ENCODE measurements around the gene THAP4.
A peak's percentile ranks its signal among the peaks of the same experiment; 100 is the strongest.

THAP4 gene, protein sequence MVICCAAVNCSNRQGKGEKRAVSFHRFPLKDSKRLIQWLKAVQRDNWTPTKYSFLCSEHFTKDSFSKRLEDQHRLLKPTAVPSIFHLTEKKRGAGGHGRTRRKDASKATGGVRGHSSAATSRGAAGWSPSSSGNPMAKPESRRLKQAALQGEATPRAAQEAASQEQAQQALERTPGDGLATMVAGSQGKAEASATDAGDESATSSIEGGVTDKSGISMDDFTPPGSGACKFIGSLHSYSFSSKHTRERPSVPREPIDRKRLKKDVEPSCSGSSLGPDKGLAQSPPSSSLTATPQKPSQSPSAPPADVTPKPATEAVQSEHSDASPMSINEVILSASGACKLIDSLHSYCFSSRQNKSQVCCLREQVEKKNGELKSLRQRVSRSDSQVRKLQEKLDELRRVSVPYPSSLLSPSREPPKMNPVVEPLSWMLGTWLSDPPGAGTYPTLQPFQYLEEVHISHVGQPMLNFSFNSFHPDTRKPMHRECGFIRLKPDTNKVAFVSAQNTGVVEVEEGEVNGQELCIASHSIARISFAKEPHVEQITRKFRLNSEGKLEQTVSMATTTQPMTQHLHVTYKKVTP

GRCh38 chr2:241637018-241637794 is at the start of gene THAP4, which contains the start of gene ATG4B:
Gene THAP4, minus strand, starts transcription at chr2:241637158. Its CDS starts 141 bp downstream, at chr2:241637017.
Gene ATG4B, plus strand, starts transcription at chr2:241637693. Its CDS starts 22 bp downstream, at chr2:241637715.
- peak; percentile 36 to 49 for DNase-seq (ENCODE audit: low read depth in 2 of 2, low spot score in 1 of 2)

DNA sequence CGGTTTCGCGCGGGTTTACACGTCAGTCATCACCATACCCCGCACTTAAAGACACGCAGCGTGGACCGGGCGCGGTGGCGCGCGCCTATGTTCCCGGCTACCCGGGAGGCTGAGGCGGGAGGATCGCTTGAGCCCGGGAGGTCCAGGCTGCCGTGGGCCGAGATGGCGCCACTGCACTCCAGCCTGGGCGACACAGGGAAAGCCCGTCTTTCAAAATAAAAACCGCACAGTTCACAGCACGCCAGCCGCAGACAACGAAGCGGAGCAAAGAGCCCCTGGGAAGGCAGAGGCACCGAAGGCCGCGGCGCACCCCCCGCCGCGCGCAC is 49.3 kb upstream of the THAP4 start:
- DNase-seq (ENCODE audit: low read depth in 2 of 2, low spot score in 1 of 2), result no peak

DNA sequence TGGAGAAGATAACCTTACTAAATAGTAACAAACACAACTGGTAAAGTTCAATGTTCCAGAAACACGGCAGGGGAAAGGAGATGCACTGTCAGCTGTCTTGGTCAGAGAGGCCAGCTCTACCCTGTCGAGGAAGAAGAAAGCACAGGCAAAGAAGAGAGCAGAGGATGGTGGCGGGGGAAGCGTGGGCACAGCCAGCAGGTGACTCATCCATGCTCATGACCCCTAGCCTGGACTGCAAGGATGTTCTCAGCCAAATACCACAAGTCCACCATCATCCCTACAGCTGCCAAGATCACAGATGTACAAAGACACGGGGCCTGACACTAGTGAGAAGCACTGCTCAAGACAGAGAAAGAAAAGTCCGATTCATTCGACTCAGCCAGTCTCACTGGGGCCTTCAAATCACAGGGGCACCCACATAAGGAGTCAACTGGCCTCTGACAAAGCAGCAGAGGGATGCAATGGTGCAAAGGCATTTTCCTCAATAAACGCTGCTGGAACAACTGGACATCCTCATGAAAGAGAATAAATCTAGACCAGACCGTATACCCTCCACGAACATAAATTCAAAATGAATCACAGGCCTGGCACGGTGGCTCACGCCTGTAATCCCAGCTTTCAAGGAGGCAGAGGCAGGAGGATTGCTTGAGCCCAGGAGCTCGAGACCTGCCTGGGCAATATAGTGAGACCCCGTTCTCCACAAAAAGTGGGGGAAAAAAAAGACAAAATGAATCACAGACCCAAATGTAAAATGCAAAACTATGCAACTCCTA is 44.1 kb upstream of the THAP4 start:
- no peak for DNase-seq (ENCODE audit: low read depth in 2 of 2, low spot score in 1 of 2)

GRCh38 chr2:241680044-241680443 is 43.1 kb upstream of the THAP4 start:
- DNase-seq (ENCODE audit: low read depth in 2 of 2, low spot score in 1 of 2), result no peak

- no peak for DNase-seq (ENCODE audit: low read depth in 2 of 2, low spot score in 1 of 2)
These were observed 42.0 kb upstream of the THAP4 start for GRCh38 chr2:241678784-241679540.

- no peak for DNase-seq (ENCODE audit: low read depth in 2 of 2, low spot score in 1 of 2)
These were observed 41.3 kb upstream of the THAP4 start for GRCh38 chr2:241678307-241678706.

DNA sequence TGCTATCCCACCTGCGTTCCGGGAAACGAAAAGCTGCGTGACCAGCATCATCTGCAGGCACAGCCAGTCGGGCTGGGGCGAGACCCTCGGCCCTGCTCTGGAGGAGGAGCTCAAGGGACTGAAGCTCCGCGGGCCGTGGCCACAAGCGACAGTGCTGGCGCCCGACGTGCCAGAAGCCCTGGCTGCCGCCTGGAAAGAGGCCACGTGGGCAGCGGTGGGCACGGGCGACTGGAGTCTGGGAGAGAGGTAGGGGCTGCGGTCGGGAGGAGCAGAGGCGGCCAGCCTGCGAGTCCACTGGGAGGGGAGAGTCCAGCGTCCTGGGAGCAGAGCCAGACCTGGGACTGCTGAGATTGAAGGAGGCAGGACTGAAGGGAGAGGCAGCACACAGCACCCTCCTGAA is 40.4 kb upstream of the THAP4 start:
- DNase-seq (ENCODE audit: low read depth in 2 of 2, low spot score in 1 of 2), result no peak

DNA sequence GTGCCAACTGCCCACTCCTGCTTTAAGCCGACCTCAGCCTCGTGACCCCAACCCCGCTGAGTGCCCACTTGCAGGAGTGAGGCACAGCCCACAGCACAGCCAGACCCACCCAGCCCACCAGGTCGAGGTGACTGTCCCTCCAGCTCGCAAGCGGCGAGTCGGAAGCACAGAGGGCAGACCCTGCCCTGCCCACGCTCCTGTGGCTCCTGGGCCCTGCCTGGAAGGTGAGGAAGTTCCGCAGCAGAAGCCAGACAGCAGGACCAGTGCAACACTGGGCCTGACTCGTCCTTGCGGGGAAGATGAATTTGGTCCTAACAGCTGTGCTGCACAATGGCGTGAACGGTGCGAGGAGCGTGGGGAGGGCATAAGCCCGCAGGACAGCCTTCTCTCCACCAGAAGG is 39.7 kb upstream of the THAP4 start:
- no peak for DNase-seq (ENCODE audit: low read depth in 2 of 2, low spot score in 1 of 2)

- no peak for DNase-seq (ENCODE audit: low read depth in 2 of 2, low spot score in 1 of 2)
These were observed 38.9 kb upstream of the THAP4 start for GRCh38 chr2:241675885-241676284.

- no peak for DNase-seq (ENCODE audit: low read depth in 2 of 2, low spot score in 1 of 2)
These were observed 37.1 kb upstream of the THAP4 start for GRCh38 chr2:241673797-241674725.

DNA sequence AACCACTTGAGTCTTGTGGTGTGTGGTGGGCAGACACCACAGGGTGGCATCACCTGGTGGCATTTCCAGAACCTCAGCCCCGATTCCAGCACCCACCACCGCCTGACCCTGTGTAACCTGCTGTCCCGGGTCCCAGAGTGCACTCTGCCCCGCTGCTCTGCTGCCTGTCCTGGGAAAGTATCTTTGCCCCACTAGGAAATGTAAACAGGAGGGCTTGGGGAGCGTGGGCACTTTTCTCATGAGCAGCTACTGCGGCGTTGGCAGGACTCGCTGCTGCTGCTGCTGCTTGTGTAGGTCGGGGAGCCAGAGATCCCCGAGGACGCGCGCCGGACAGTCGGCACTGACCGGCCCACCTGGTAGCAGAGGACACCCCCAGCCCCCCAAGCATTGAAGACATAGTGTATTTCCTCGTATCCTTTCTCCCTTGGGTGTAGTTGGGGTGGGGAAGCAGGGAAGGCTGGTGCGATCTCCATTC is 36.3 kb upstream of the THAP4 start:
- no peak for DNase-seq (ENCODE audit: low read depth in 2 of 2, low spot score in 1 of 2)

DNA sequence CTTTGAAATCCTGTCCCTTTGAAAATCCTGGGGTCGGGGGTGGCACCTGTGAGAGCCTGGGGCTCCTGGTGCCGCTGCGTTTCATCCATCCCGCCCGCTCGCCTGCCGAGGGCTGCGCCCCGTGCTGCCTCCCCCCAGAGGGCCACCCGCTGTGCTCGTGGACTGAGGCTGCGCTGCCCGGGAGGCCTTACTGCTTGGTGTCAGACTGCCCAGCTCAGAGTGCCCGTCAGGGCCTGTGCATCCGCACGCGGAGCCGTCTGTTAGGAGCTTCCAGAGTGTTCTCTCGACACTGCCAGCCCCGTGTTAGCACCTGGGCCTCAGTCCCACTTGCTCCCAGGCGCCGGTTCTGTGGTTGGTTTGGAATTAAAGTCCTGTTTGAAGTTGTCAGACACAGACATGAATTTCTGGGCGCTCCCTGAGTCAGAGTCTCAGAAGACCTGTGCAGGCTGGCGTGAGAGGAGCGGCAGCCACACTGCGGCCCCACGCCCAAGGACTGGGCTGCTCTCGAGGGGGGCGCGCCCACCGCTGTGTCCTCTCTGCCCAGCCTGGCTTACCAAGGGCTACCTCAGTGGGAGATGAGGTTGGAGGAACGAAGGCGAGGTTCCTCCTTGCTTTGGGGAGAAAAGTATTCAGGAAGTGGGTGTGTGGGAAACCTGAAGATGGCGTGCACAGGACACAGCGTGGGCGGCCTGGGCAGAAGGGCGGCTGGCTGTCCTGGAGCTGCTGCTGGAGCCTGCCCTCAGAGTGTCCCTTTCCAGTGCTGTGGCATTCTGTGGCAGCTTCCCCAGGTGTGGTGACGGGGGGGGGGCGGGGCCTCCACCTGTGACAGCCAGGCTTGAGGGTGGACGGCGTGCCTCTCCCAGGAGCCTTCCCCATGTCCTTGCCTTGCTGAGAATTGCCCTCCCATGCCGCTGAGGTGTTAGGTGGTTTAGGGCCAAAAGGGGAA is 35.6 kb upstream of the THAP4 start:
- no peak for DNase-seq (ENCODE audit: low read depth in 2 of 2, low spot score in 1 of 2)

DNA sequence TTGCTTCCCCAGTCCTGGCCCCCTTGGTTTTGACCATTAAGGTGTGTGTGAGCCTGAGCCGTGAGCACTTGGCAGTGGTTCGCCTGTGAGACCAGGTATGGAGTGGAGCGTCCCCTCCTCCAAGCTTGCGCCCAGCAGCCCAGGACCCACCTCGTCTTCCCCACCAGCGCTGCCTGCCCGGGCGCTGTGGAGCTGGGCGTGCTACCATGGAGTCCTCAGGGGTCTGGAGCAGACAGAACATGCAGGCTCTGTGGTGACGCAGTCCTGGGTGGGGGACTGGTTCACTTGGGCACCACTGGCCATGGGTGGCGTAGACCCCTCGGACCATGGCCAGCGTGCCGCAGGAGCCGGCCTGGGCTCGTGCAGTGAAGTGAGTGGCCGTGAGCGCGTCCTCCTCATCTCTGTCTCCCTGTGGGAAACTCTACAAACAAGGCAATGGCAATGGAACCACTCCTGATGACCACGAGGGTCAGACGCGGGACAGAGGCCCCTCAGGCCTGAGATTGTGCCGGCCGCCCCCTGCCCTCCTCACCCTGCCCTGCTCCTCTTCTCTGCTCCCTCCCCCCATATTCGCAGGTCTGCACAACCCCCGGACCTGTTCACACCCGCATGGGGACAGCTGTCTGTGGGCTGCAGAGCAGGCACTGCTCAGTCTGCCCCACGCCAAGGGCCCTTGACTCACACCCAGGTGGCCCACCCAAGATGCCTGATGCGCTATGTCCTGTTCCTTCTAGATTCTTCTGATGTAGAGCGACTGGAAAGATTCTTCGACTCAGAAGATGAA is 34.7 kb upstream of the THAP4 start:
- DNase-seq (ENCODE audit: low read depth in 2 of 2, low spot score in 1 of 2), result no peak

GRCh38 chr2:241670333-241671110 is 33.6 kb upstream of the THAP4 start:
- no peak for DNase-seq (ENCODE audit: low read depth in 2 of 2, low spot score in 1 of 2)

- no peak for DNase-seq (ENCODE audit: low read depth in 2 of 2, low spot score in 1 of 2)
These were observed 31.9 kb upstream of the THAP4 start for GRCh38 chr2:241668839-241669238.

DNA sequence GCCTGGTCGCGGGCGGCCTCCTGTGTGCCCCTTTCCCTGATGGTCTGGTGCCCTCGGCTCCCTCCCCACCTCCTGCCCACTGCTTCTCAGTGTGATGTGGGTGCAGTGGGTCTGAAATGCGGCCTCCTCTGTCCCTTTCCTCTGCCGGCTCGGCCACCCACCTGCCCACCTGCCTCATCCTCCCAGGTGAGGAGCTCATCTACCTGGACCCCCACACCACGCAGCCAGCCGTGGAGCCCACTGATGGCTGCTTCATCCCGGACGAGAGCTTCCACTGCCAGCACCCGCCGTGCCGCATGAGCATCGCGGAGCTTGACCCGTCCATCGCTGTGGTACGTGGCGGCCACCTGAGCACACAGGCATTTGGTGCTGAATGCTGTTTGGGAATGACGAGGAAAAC is 31.4 kb upstream of the THAP4 start:
- no peak for DNase-seq (ENCODE audit: low read depth in 2 of 2, low spot score in 1 of 2)
